ENCODE measurements around the gene FGF13.

DNA sequence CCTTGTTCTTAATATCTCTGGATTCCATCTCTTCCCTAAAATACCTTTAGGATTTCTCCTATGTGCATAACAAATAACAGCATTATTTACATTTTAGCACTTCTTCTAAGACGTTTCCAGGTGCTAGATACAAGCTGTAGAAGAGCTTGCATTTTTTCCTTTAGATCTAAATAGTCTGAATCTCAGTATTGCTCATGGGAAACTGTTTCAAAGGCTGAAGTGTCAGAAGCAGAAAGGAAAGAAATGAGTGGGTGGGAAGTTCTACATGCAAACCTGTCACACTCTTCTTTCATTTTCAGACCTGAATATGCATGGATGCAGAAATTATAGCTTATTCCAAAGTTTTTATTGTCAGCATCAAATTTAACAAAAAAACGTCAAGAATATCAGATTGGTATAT, 41.8 kb downstream of the FGF13 start:
- TF ChIP-seq, protein P1, sequence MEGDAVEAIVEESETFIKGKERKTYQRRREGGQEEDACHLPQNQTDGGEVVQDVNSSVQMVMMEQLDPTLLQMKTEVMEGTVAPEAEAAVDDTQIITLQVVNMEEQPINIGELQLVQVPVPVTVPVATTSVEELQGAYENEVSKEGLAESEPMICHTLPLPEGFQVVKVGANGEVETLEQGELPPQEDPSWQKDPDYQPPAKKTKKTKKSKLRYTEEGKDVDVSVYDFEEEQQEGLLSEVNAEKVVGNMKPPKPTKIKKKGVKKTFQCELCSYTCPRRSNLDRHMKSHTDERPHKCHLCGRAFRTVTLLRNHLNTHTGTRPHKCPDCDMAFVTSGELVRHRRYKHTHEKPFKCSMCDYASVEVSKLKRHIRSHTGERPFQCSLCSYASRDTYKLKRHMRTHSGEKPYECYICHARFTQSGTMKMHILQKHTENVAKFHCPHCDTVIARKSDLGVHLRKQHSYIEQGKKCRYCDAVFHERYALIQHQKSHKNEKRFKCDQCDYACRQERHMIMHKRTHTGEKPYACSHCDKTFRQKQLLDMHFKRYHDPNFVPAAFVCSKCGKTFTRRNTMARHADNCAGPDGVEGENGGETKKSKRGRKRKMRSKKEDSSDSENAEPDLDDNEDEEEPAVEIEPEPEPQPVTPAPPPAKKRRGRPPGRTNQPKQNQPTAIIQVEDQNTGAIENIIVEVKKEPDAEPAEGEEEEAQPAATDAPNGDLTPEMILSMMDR (IDR thresholded peaks at IDR 0.05; ENCODE audit: low read length) = no peak
- TF ChIP-seq EZH2 (IDR thresholded peaks at IDR 0.05; ENCODE audit: borderline replicate concordance, low read length) = no peak

All from OCI-LY1 (cell line).